CD4-positive, alpha-beta T cell (primary cell): Measurements from ENCODE around the gene WRAP53. TPM values are rescaled to one million over a fixed set of nuclear protein-coding genes. Genes with fewer than 3 reads are reported as not detected.

Experiments
- ATAC-seq: fragments of 200-7000 bp; cut with Tn5 transposase; one replicate; pipeline ENCODE4 v1.10.0; 2022; ENCODE audit warnings: mild to moderate bottlenecking; ENCODE audit not compliant: poor library complexity
- CTCF ChIA-PET: fragments of 350-600 bp; sonication (Branson Sonifier 250); formaldehyde crosslinking; loops from one replicate; lab custom pipeline; 2021; ENCODE audit warnings: antibody characterized with exemption, inconsistent platforms; lab: Charles Lee
- POLR2A ChIA-PET: fragments of 350-600 bp; sonication (Branson Sonifier 250); formaldehyde crosslinking; loops from one replicate; lab custom pipeline; 2021; ENCODE audit warnings: antibody characterized with exemption, inconsistent platforms; lab: Charles Lee
- DNase-seq, 14 experiments: peaks; one replicate each; pipeline ENCODE4 v3.0.0-alpha.2; 2013 to 2020; ENCODE audit warnings: mixed read lengths in 2 of 14
- H3K27ac ChIP-seq, 2 donors: one replicate each; pipeline versions ENCODE4 v1.5.1 to v1.7.0; 2013; ENCODE audit warnings: low read length in 2 of 2, low read depth in 1 of 2, mild to moderate bottlenecking in 1 of 2
- H3K27me3 ChIP-seq, 2 experiments: 1 replicate in 1 of 2; 2 replicates in 1 of 2; pipeline versions ENCODE4 v1.6.1 to v1.7.0; 2013; ENCODE audit warnings: low read length in 2 of 2, control low read depth in 1 of 2, mild to moderate bottlenecking in 1 of 2, moderate library complexity in 1 of 2; ENCODE audit not compliant: insufficient read depth in 2 of 2, control insufficient read depth in 1 of 2
- H3K36me3 ChIP-seq: one replicate; pipeline ENCODE4 v1.6.1; 2013; ENCODE audit warnings: low read length, control low read depth; ENCODE audit not compliant: insufficient read depth
- H3K4me1 ChIP-seq: one replicate; pipeline ENCODE4 v1.6.1; 2013; ENCODE audit warnings: low read length, control low read depth; ENCODE audit not compliant: insufficient read depth
- H3K4me3 ChIP-seq: one replicate; pipeline ENCODE4 v1.5.1; 2013; ENCODE audit warnings: mild to moderate bottlenecking, low read length, moderate library complexity
- H3K9me3 ChIP-seq, 2 experiments: 1 replicate in 1 of 2; 2 replicates in 1 of 2; pipeline versions ENCODE4 v1.6.1 to v1.7.0; 2013; ENCODE audit warnings: low read length in 2 of 2, mild to moderate bottlenecking in 2 of 2, control low read depth in 1 of 2, moderate library complexity in 1 of 2; ENCODE audit not compliant: control insufficient read depth in 1 of 2, insufficient read depth in 1 of 2
- H3K27ac Mint-ChIP-seq: one replicate; pipeline ENCODE4 v1.8.0; 2020; ENCODE audit warnings: mixed read lengths
- H3K27me3 Mint-ChIP-seq: one replicate; pipeline ENCODE4 v1.8.0; 2021; ENCODE audit warnings: mixed read lengths
- H3K36me3 Mint-ChIP-seq: one replicate; pipeline ENCODE4 v1.8.0; 2021; ENCODE audit warnings: low read depth, mixed read lengths
- H3K4me1 Mint-ChIP-seq: one replicate; pipeline ENCODE4 v1.8.0; 2021; ENCODE audit warnings: low read depth, mixed read lengths
- H3K4me3 Mint-ChIP-seq: one replicate; pipeline ENCODE4 v1.8.0; 2020; ENCODE audit warnings: mild to moderate bottlenecking, mixed read lengths
- H3K9me3 Mint-ChIP-seq: one replicate; pipeline ENCODE4 v1.8.0; 2020; ENCODE audit warnings: mixed read lengths
- CTCF ChIP-seq: fragments of 200-600 bp; IDR thresholded peaks from one replicate; pipeline ENCODE4 v1.8.0; 2022; ENCODE audit warnings: antibody characterized with exemption, mild to moderate bottlenecking
- intact Hi-C, 2 experiments: fragments of 100-400 bp; cut with DNase I in 1 of 2; cut with micrococcal nuclease in 1 of 2; formaldehyde crosslinking; loops; one replicate each; pipeline versions ENCODE4 v1.15.1 to v1.9.0; 2023 to 2025; cut with DNase I, micrococcal nuclease
- total RNA-seq, 174 experiments: library from RNA in 2 of 174; stranded (reverse) in 2 of 174; gene quantifications; one replicate each; pipeline ENCODE4 v1.2.3 and lab custom pipeline; 2021 to 2026

The WRAP53 gene
- total RNA-seq, 2 experiments from 2014 or later = 3.9 to 4.0 TPM

DNA sequence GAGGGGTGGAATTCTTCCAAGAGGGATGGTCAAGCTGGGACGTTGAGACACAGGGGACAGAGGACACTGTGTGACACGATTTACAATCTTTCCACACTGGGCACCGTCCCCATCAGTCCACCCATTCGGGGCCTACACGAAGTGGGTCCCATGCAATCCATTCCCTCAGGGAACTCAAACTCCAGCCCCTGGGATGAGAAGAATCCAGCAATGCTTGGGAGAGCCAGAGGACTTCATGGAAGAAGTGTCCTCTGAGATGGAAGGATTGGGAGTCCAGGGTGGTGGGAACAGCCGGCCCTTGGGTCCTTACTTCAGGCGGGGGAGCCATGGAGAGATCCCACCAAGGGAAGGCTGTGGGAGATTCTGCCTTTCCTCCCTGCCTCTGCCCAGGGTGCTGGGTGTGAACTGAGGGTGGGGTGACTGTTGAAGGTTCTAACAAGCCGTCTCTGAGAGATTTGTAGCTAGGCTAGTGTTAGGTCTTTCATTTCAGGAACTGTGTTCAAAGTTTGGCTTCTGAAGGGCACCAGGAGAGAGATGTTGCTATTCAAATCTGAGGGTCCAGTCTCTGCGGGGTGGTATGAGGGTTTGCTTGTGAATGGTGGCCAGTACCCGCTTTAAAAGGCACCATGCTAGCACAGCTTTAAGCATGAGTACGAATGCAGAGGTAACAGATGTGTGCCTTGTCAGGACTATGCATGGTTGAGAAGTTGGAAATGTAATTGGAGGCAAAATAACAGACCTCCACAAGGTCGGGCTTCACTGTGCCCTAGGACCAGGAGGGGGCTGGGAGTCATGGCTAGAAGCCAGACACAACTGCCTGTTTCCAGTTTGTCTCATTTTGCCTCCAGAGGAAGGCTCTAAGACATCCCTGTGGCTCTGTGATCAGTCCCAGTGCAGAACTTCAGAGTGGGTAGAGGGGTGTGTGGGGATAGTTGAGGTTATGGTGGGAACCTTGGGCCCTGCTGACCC is 35.6 kb upstream of the WRAP53 start:
- Histone ChIP-seq H3K4me1 (peaks cover 23% of the 10 kb centered on the region), H3K36me3 (no peaks in the 10 kb centered on the region), H3K4me3 (no peak overlapping the region), H3K9me3 (peaks cover 0 to 8% of the 10 kb centered on the region in 2 experiments), H3K27me3 (peaks cover 27 to 38% of the 10 kb centered on the region in 2 experiments), H3K27ac (no peak overlapping the region)
- no peak for TF ChIP-seq CTCF
- no peak overlapping the region for H3K27ac Mint-ChIP-seq
- ATAC-seq = no peak
- peak overlapping the region; percentile 46 for H3K4me3 Mint-ChIP-seq
- POLR2A ChIA-PET = interaction anchor here (2.1 to 3.4 kb wide), 3 partner anchors 25 to 37 kb away, joined by 18 to 78 read pairs (median 19); partner anchors contain the start of genes FXR2, SAT2, TP53 and WRAP53
- CTCF ChIA-PET = interaction anchor here (0.6 to 4.1 kb wide), 2 partner anchors 35 to 723 kb away, joined by 5 to 21 read pairs; partner anchors contain the start of genes TP53 and WRAP53
- no peaks in the 10 kb centered on the region for H3K9me3 Mint-ChIP-seq
- H3K4me1 Mint-ChIP-seq = peaks cover 22% of the 10 kb centered on the region
- intact Hi-C loops = loop anchor here in 1 of 2 experiments (5.0 kb wide), 1 partner anchor 35 kb away; the partner anchor contains the start of genes TP53 and WRAP53
- peaks cover 46% of the 10 kb centered on the region for H3K27me3 Mint-ChIP-seq
- no peak for DNase-seq
- H3K36me3 Mint-ChIP-seq = no peaks in the 10 kb centered on the region

DNA sequence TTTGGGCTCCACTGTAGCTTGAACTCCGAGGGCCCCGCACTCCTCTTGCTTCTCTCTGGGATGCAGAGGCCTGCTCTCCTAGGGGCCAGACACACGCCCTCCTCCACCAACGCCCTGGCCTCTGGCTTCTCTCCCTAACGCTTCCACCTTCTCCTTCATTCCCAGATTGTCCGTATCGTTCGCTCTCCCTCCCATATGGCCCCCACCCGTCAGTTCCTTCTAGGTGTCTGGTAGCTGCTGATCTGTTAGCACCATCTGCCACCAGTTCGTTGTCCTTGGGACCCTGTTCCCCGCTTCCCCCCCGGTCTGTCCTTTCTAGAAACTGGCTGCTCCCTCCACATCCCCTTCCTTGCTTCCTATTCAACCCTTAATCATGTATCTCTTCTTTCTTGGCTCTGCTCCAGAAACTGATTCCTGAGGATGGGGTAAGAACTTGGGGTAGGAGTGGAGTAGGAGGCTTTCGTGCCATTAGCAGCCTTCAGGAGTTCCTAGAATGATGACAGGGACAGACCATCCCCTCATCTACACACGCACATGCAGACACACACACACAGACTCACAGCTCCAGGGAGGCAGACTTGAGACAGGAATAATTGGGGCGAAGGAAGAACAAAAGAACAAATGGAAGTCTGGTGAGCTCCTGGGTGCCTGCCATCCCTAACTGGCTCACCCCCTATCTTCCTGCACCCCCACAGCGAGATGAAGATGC is 33.3 kb upstream of the WRAP53 start:
- H3K4me3 ChIP-seq = no peak overlapping the region
- peaks cover 0 to 8% of the 10 kb centered on the region in 2 experiments for H3K9me3 ChIP-seq
- H3K27ac ChIP-seq = no peak overlapping the region
- peaks cover 19% of the 10 kb centered on the region for H3K4me1 ChIP-seq
- intact Hi-C loops = loop anchor here in 1 of 2 experiments (5.0 kb wide), 1 partner anchor 32 kb away; the partner anchor contains the start of genes TP53 and WRAP53
- ATAC-seq (no peak), DNase-seq (no peak)
- Mint-ChIP-seq H3K36me3 (no peaks in the 10 kb centered on the region), H3K27me3 (peaks cover 35% of the 10 kb centered on the region), H3K27ac (no peak overlapping the region), H3K4me1 (peaks cover 19% of the 10 kb centered on the region), H3K9me3 (no peaks in the 10 kb centered on the region), H3K4me3 (no peak overlapping the region)
- ChIA-PET POLR2A (interaction anchor here (1.2 kb wide), 1 partner anchor 27 kb away, joined by 3 read pairs; the partner anchor contains the start of gene SAT2), CTCF (no interaction called here)
- peaks cover 20 to 28% of the 10 kb centered on the region in 2 experiments for H3K27me3 ChIP-seq
- no peak for TF ChIP-seq CTCF
- H3K36me3 ChIP-seq = no peaks in the 10 kb centered on the region

DNA sequence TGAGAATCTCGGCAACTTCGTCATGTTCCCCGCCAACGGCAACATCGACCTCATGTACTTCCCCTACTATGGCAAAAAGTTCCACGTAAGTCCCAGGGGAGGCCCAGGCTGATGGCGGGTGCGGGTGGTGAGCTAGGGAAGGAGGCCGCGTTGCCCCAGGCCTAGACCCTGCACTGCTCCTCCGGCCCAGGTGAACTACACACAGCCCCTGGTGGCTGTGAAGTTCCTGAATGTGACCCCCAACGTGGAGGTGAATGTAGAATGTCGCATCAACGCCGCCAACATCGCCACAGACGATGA is 32.8 kb upstream of the WRAP53 start:
- ChIA-PET POLR2A (interaction anchor here (1.2 kb wide), 1 partner anchor 28 kb away, joined by 3 read pairs; the partner anchor contains the start of gene SAT2), CTCF (no interaction called here)
- H3K27ac ChIP-seq = no peak overlapping the region
- Mint-ChIP-seq H3K9me3 (no peaks in the 10 kb centered on the region), H3K27me3 (peaks cover 30% of the 10 kb centered on the region), H3K4me1 (peaks cover 14% of the 10 kb centered on the region), H3K27ac (no peak overlapping the region), H3K4me3 (no peak overlapping the region), H3K36me3 (no peaks in the 10 kb centered on the region)
- H3K4me1 ChIP-seq = peaks cover 14% of the 10 kb centered on the region
- DNase-seq = no peak
- H3K4me3 ChIP-seq = no peak overlapping the region
- no peak for TF ChIP-seq CTCF
- no peak for ATAC-seq
- intact Hi-C loops = no loop called here
- no peaks in the 10 kb centered on the region for H3K36me3 ChIP-seq
- peaks cover 0 to 4% of the 10 kb centered on the region in 2 experiments for H3K9me3 ChIP-seq
- peaks cover 15 to 23% of the 10 kb centered on the region in 2 experiments for H3K27me3 ChIP-seq
